ENCODE results near the gene CLSTN2. TPM values are rescaled to one million over a fixed set of nuclear protein-coding genes. Genes with fewer than 3 reads are reported as not detected.

Gene CLSTN2
- total and polyA plus RNA-seq, 2 of the 13 experiments (the other 11 are each of a cell fraction or from before 2014, with no cell fraction given): not detected

GRCh38 chr3:140122183-140122582 is 187.2 kb downstream of the CLSTN2 start:
- H3K27me3 ChIP-seq (ENCODE audit: control insufficient read depth in 1 of 2, insufficient read depth in 2 of 2, low read length in 2 of 2): no peaks in the 10 kb centered on the region; a peak in 1 of 5 replicates
- no peaks in the 10 kb centered on the region for H3K79me2 ChIP-seq (ENCODE audit: insufficient read depth, low read length)
- BruUV-seq (replicated peaks): no TSS peak
- in situ Hi-C loops (cut with HindIII; ENCODE audit: extremely low pct_ligation_motif_present, low pct_unique_long_range_greater_than_20kb) (loop anchor here (10.0 kb wide), 1 partner anchor 613 kb away; no protein-coding TSS in a partner anchor), intact Hi-C loops (cut with micrococcal nuclease; ENCODE audit: unreplicated experiment) (loop anchor here (10.0 kb wide), 1 partner anchor 383 kb away; no protein-coding TSS in a partner anchor)
- no peak overlapping the region for H3K9ac ChIP-seq (ENCODE audit: insufficient read depth, low read depth, low read length)
- TF ChIP-seq MNT (IDR thresholded peaks at IDR 0.05) (no peak), ZBTB7B (CRISPR knock-in tag; IDR thresholded peaks at IDR 0.05) (no peak), ARID2 (CRISPR knock-in tag; IDR thresholded peaks at IDR 0.05; ENCODE audit: borderline replicate concordance) (no peak), ZNF501 (CRISPR knock-in tag; IDR thresholded peaks at IDR 0.05) (no peak), CEBPZ (IDR thresholded peaks at IDR 0.05; ENCODE audit: low read length) (no peak), STAT5B (CRISPR knock-in tag; IDR thresholded peaks at IDR 0.05) (no peak), NFIC (IDR thresholded peaks at IDR 0.05; ENCODE audit: low read length) (no peak), SATB2 (CRISPR knock-in tag; IDR thresholded peaks at IDR 0.05) (no peak), ZFP62 (CRISPR knock-in tag; IDR thresholded peaks at IDR 0.05) (no peak), HNRNPH1 (optimal IDR thresholded peaks at IDR 0.05; ENCODE audit: low read depth, low read length) (no peak), RAD21 (CRISPR knock-in tag; IDR thresholded peaks at IDR 0.05) (no peak), ZNF782 (CRISPR knock-in tag; IDR thresholded peaks at IDR 0.05; ENCODE audit: borderline replicate concordance) (no peak), MYC (CRISPR knock-in tag; IDR thresholded peaks at IDR 0.05; ENCODE audit: borderline replicate concordance) (no peak), ZNF703 (CRISPR knock-in tag; IDR thresholded peaks at IDR 0.05; ENCODE audit: borderline replicate concordance) (no peak), ZNF691 (CRISPR knock-in tag; IDR thresholded peaks at IDR 0.05; ENCODE audit: borderline replicate concordance, low read depth) (no peak)
- no peaks in the 10 kb centered on the region for H3K36me3 ChIP-seq (replicated peaks in 1 of 2; ENCODE audit: control insufficient read depth in 1 of 2, insufficient read depth in 2 of 2, low read length in 2 of 2)
- H2AFZ ChIP-seq (ENCODE audit: low read length): no peak overlapping the region
- 0% methylated on average over 3 of the region's 3 CpGs for WGBS (ENCODE audit: low lambda C conversion rate)
- H3K4me2 ChIP-seq (ENCODE audit: low read depth, low read length): no peak overlapping the region
- POLR2A ChIA-PET: no interaction called here
- no peaks in the 10 kb centered on the region for H4K20me1 ChIP-seq (ENCODE audit: insufficient read depth, low read length)
- CTCF ChIA-PET (ENCODE audit: low intra/inter-chr PET ratio, low total read pairs): no interaction called here
- ATAC-seq (no peak), DNase-seq (ENCODE audit: low spot score) (no peak), FAIRE-seq (no peak)
- H3K4me1 ChIP-seq (ENCODE audit: insufficient read depth, low read length): no peaks in the 10 kb centered on the region
- H3K4me3 ChIP-seq (replicated peaks in 1 of 3; ENCODE audit: insufficient read depth in 1 of 3, low read depth in 2 of 3, low read length in 3 of 3): no peak overlapping the region
- no peak overlapping the region for H3K27ac ChIP-seq (ENCODE audit: extremely low read length, insufficient read depth, low read length)
- no peaks in the 10 kb centered on the region for H3K9me3 ChIP-seq (ENCODE audit: low read length)
